Measurements from ENCODE around the gene CLCF1.
"Not testable (repeated sequence)": the region's sequence is repeated elsewhere in the genome, so short reads cannot be mapped to it uniquely, and the experiment has no call there.

Gene CLCF1

GRCh38 chr11:67321313-67321871 is 52.0 kb downstream of the CLCF1 start:
- DNase-seq, result no peak

- no peak for DNase-seq
Measured at GRCh38 chr11:67320691-67321090, 52.7 kb downstream of the CLCF1 start.

GRCh38 chr11:67320011-67320410 is 53.4 kb downstream of the CLCF1 start:
- no peak for DNase-seq

GRCh38 chr11:67318876-67319275 is 54.5 kb downstream of the CLCF1 start:
- not testable (repeated sequence) for DNase-seq

- DNase-seq, result no peak
Measured at GRCh38 chr11:67317888-67318555, 55.4 kb downstream of the CLCF1 start.

- peak; percentile 93 for DNase-seq
Measured at GRCh38 chr11:67317205-67317887, 56.1 kb downstream of the CLCF1 start.

- no peak for DNase-seq
Measured at GRCh38 chr11:67316882-67317204, 56.6 kb downstream of the CLCF1 start.

- no peak for DNase-seq
Measured at GRCh38 chr11:67315325-67315909, 58.0 kb downstream of the CLCF1 start.

GRCh38 chr11:67314218-67314617 is 59.2 kb downstream of the CLCF1 start:
- DNase-seq, result no peak
